Progenitor cell of endocrine pancreas (in vitro differentiated cells): Measurements from ENCODE around the gene CYBA. TPM values are rescaled to one million over a fixed set of nuclear protein-coding genes. Genes with fewer than 3 reads are reported as not detected.

Source experiments
- DNase-seq: peaks from one replicate; pipeline ENCODE4 v3.0.0; 2021; ENCODE audit warnings: low spot score; ENCODE audit not compliant: unreplicated experiment
- H3K27ac Mint-ChIP-seq: 2 replicates; pipeline ENCODE4 v1.8.0; 2021; ENCODE audit warnings: mild to moderate bottlenecking, moderate library complexity, mixed read lengths
- H3K27me3 Mint-ChIP-seq: 2 replicates; pipeline ENCODE4 v1.8.0; 2021; ENCODE audit warnings: mixed read lengths
- H3K36me3 Mint-ChIP-seq: 2 replicates; pipeline ENCODE4 v1.8.0; 2022; ENCODE audit warnings: mixed read lengths; ENCODE audit not compliant: insufficient read depth
- H3K4me1 Mint-ChIP-seq: 2 replicates; pipeline ENCODE4 v1.8.0; 2021; ENCODE audit warnings: low read depth, mixed read lengths
- H3K4me3 Mint-ChIP-seq: 2 replicates; pipeline ENCODE4 v1.8.0; 2021; ENCODE audit warnings: low read depth, mild to moderate bottlenecking, moderate library complexity, mixed read lengths
- H3K9me3 Mint-ChIP-seq: 2 replicates; pipeline ENCODE4 v1.8.0; 2021; ENCODE audit warnings: low read depth, mixed read lengths
- total RNA-seq: library from RNA; stranded (reverse); gene quantifications from 2 replicates; pipeline ENCODE4 v1.2.1, GENCODE V29; 2021
- TF ChIP-seq, protein P1 (sequence below): fragments of 200-600 bp; sonication (generic); IDR thresholded peaks from one replicate; pipeline ENCODE4 v1.5.0; 2021; ENCODE audit warnings: antibody characterized with exemption, mild to moderate bottlenecking; ENCODE audit not compliant: unreplicated experiment

CYBA gene
- total RNA-seq, 1 donor from 2014 or later: 111 TPM

- TF ChIP-seq, protein P1, sequence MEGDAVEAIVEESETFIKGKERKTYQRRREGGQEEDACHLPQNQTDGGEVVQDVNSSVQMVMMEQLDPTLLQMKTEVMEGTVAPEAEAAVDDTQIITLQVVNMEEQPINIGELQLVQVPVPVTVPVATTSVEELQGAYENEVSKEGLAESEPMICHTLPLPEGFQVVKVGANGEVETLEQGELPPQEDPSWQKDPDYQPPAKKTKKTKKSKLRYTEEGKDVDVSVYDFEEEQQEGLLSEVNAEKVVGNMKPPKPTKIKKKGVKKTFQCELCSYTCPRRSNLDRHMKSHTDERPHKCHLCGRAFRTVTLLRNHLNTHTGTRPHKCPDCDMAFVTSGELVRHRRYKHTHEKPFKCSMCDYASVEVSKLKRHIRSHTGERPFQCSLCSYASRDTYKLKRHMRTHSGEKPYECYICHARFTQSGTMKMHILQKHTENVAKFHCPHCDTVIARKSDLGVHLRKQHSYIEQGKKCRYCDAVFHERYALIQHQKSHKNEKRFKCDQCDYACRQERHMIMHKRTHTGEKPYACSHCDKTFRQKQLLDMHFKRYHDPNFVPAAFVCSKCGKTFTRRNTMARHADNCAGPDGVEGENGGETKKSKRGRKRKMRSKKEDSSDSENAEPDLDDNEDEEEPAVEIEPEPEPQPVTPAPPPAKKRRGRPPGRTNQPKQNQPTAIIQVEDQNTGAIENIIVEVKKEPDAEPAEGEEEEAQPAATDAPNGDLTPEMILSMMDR: no peak
- no peaks in the 10 kb centered on the region for H3K9me3 Mint-ChIP-seq
- DNase-seq: no peak
- H3K4me3 Mint-ChIP-seq: no peak overlapping the region
- peaks cover 15% of the 10 kb centered on the region for H3K27me3 Mint-ChIP-seq
- no peaks in the 10 kb centered on the region for H3K4me1 Mint-ChIP-seq
- no peak overlapping the region for H3K27ac Mint-ChIP-seq
- peaks cover 2% of the 10 kb centered on the region for H3K36me3 Mint-ChIP-seq
These were observed 42.7 kb upstream of the CYBA start for GRCh38 chr16:88693420-88694177.

GRCh38 chr16:88692861-88693260 lies 42.0 kb upstream of the CYBA start:
- Mint-ChIP-seq H3K4me3 (no peak overlapping the region), H3K27me3 (peaks cover 22% of the 10 kb centered on the region), H3K36me3 (peaks cover 2% of the 10 kb centered on the region), H3K27ac (no peak overlapping the region), H3K9me3 (no peaks in the 10 kb centered on the region), H3K4me1 (peaks cover 4% of the 10 kb centered on the region)
- no peak for DNase-seq
- TF ChIP-seq, protein P1: no peak

GRCh38 chr16:88691924-88692560 lies 41.2 kb upstream of the CYBA start:
- Mint-ChIP-seq H3K27ac (no peak overlapping the region), H3K4me3 (no peak overlapping the region), H3K9me3 (no peaks in the 10 kb centered on the region), H3K4me1 (peaks cover 4% of the 10 kb centered on the region), H3K36me3 (no peaks in the 10 kb centered on the region), H3K27me3 (peaks cover 23% of the 10 kb centered on the region)
- TF ChIP-seq, protein P1: no peak
- DNase-seq: no peak

DNA sequence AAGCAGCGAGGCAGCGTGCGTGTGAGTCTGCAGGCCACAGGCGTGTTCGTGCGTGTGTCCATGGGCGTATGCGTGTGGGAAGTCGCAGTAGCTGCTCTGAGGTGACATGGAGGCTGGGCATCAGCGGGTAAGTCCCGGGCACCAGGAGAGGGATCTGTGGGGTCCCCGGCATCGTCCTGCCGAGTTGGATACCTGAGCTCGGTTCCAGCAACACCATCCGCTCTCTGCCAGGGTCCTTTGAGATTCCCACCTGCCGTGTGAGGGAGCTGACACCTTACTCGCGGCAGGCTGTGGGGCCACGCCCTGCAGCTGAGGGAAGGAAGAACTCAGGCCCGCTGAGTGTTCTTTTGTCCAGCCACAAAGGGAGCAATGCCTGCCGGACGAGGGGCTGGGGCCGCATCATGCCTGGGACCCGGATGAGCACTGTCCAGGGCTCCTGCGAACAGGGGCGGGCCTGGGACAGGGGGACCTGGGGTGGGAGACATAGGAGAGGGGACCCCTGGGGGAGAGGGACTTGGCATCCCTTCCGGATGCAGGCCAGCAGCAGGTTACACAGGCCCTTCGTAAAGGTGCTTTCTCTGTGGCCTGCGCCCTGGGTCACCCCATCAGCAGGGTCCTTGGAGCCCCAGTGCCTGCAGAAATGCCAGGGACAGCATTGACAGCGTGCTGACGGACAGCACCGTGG lies 40.4 kb upstream of the CYBA start:
- Mint-ChIP-seq H3K27me3 (peaks cover 23% of the 10 kb centered on the region), H3K27ac (no peak overlapping the region), H3K9me3 (no peaks in the 10 kb centered on the region), H3K4me3 (no peak overlapping the region), H3K4me1 (peaks cover 4% of the 10 kb centered on the region), H3K36me3 (no peaks in the 10 kb centered on the region)
- TF ChIP-seq, protein P1: no peak
- no peak for DNase-seq

DNA sequence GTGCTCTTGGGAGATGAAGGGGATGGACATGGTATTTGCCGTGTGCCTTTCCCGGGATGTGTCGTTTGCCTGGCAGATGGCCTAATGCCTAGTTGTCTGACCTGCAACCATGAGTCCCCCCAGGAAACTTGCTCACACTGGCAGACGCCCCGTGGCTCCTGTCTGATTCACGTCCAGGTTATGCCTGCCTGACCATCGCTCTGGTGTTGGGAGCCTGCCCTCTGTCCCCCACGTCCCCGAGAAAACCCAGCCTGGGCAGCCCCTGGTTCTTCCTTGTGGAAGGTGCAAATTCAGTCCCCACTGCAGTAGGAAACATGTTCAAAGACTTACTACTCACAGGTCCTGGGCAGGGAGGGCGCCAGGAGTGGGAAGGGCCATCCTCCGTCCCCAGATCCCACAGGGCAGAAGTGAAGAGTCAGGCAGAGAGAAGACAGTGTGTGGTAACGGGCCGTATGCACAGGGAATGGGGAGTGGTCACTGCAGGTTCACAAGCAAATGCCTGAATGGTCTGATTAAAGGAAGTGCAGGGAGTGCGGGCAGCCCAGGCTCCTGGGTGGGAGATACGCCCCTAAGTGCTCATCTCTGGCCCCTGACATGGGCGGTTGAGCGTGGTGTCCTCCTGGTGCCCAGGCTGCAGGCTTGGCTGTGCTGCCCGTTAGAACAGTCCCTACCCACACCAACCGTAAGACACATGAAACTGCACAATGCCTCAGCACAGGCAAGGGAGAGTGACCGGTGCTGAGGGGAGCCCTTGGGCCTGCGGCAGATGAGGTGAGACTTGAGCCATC lies 39.7 kb upstream of the CYBA start:
- TF ChIP-seq, protein P1: no peak
- Mint-ChIP-seq H3K9me3 (no peaks in the 10 kb centered on the region), H3K27me3 (peaks cover 23% of the 10 kb centered on the region), H3K27ac (no peak overlapping the region), H3K36me3 (no peaks in the 10 kb centered on the region), H3K4me1 (peaks cover 4% of the 10 kb centered on the region), H3K4me3 (no peak overlapping the region)
- no peak for DNase-seq
